Activated T-cell treated with anti-CD3 and anti-CD28 coated beads, Interleukin-2, amount 50 U/mL, for 24 hours (primary cell): ENCODE data around the gene IL17C.

Experiments used
- DNase-seq: peaks from one replicate; pipeline ENCODE4 v3.0.0-alpha.2; 2020
- H3K27ac Mint-ChIP-seq: 2 replicates; pipeline ENCODE4 v1.8.0; 2020; ENCODE audit warnings: mild to moderate bottlenecking, mixed read lengths
- H3K27me3 Mint-ChIP-seq: 2 replicates; pipeline ENCODE4 v1.8.0; 2020; ENCODE audit warnings: mixed read lengths
- H3K36me3 Mint-ChIP-seq: 2 replicates; pipeline ENCODE4 v1.8.0; 2020; ENCODE audit warnings: low read depth, mixed read lengths
- H3K4me1 Mint-ChIP-seq: 2 replicates; pipeline ENCODE4 v1.8.0; 2020; ENCODE audit warnings: low read depth, mixed read lengths
- H3K4me3 Mint-ChIP-seq: 2 replicates; pipeline ENCODE4 v1.8.0; 2020; ENCODE audit warnings: mild to moderate bottlenecking, moderate library complexity, mixed read lengths
- H3K9me3 Mint-ChIP-seq: 2 replicates; pipeline ENCODE4 v1.8.0; 2020; ENCODE audit warnings: mixed read lengths

The IL17C gene

GRCh38 chr16:88617268-88618031 lies 20.9 kb upstream of the IL17C start:
- no peaks in the 10 kb centered on the region for H3K27me3 Mint-ChIP-seq
- H3K4me3 Mint-ChIP-seq: no peak overlapping the region
- peaks cover 41% of the 10 kb centered on the region for H3K4me1 Mint-ChIP-seq
- no peak for DNase-seq
- no peaks in the 10 kb centered on the region for H3K9me3 Mint-ChIP-seq
- peak overlapping the region; percentile 58 for H3K27ac Mint-ChIP-seq
- peaks cover 90% of the 10 kb centered on the region for H3K36me3 Mint-ChIP-seq

- Mint-ChIP-seq H3K27ac (peak overlapping the region; percentile 69), H3K9me3 (no peaks in the 10 kb centered on the region), H3K36me3 (peaks cover 91% of the 10 kb centered on the region), H3K4me1 (peaks cover 41% of the 10 kb centered on the region), H3K4me3 (no peak overlapping the region), H3K27me3 (no peaks in the 10 kb centered on the region)
- no peak for DNase-seq
Observed at GRCh38 chr16:88618182-88618955, 20.0 kb upstream of the IL17C start.

- DNase-seq: no peak
- H3K27ac Mint-ChIP-seq: peak overlapping the region; percentile 69
- no peak overlapping the region for H3K4me3 Mint-ChIP-seq
- peaks cover 40% of the 10 kb centered on the region for H3K4me1 Mint-ChIP-seq
- H3K36me3 Mint-ChIP-seq: peaks cover 91% of the 10 kb centered on the region
- no peaks in the 10 kb centered on the region for H3K27me3 Mint-ChIP-seq
- no peaks in the 10 kb centered on the region for H3K9me3 Mint-ChIP-seq
Observed at GRCh38 chr16:88618956-88619667, 19.3 kb upstream of the IL17C start.

- H3K27ac Mint-ChIP-seq: peak overlapping the region; percentile 84
- peak; percentile 54 for DNase-seq
- H3K27me3 Mint-ChIP-seq: no peaks in the 10 kb centered on the region
- peaks cover 42% of the 10 kb centered on the region for H3K4me1 Mint-ChIP-seq
- H3K4me3 Mint-ChIP-seq: peak overlapping the region; percentile 10
- H3K9me3 Mint-ChIP-seq: no peaks in the 10 kb centered on the region
- H3K36me3 Mint-ChIP-seq: peaks cover 94% of the 10 kb centered on the region
Observed at GRCh38 chr16:88619859-88620815, 18.2 kb upstream of the IL17C start.

- no peak overlapping the region for H3K27ac Mint-ChIP-seq
- no peaks in the 10 kb centered on the region for H3K27me3 Mint-ChIP-seq
- no peak for DNase-seq
- H3K4me1 Mint-ChIP-seq: peaks cover 43% of the 10 kb centered on the region
- peaks cover 95% of the 10 kb centered on the region for H3K36me3 Mint-ChIP-seq
- H3K9me3 Mint-ChIP-seq: no peaks in the 10 kb centered on the region
- no peak overlapping the region for H3K4me3 Mint-ChIP-seq
Observed at GRCh38 chr16:88622125-88622524, 16.2 kb upstream of the IL17C start.

GRCh38 chr16:88622866-88623265 lies 15.5 kb upstream of the IL17C start:
- no peak for DNase-seq
- Mint-ChIP-seq H3K9me3 (no peaks in the 10 kb centered on the region), H3K27me3 (no peaks in the 10 kb centered on the region), H3K36me3 (peaks cover 95% of the 10 kb centered on the region), H3K4me1 (peaks cover 39% of the 10 kb centered on the region), H3K4me3 (no peak overlapping the region), H3K27ac (no peak overlapping the region)

GRCh38 chr16:88623858-88624257 lies 14.5 kb upstream of the IL17C start:
- Mint-ChIP-seq H3K36me3 (peaks cover 95% of the 10 kb centered on the region), H3K9me3 (no peaks in the 10 kb centered on the region), H3K4me1 (peaks cover 30% of the 10 kb centered on the region), H3K4me3 (no peak overlapping the region), H3K27me3 (no peaks in the 10 kb centered on the region), H3K27ac (peak overlapping the region; percentile 37)
- DNase-seq: no peak

GRCh38 chr16:88624481-88624880 lies 13.9 kb upstream of the IL17C start:
- H3K4me3 Mint-ChIP-seq: no peak overlapping the region
- peak overlapping the region; percentile 37 for H3K27ac Mint-ChIP-seq
- no peaks in the 10 kb centered on the region for H3K9me3 Mint-ChIP-seq
- H3K36me3 Mint-ChIP-seq: peaks cover 95% of the 10 kb centered on the region
- peaks cover 24% of the 10 kb centered on the region for H3K4me1 Mint-ChIP-seq
- no peak for DNase-seq
- H3K27me3 Mint-ChIP-seq: no peaks in the 10 kb centered on the region

- no peak for DNase-seq
- H3K36me3 Mint-ChIP-seq: peaks cover 94% of the 10 kb centered on the region
- no peaks in the 10 kb centered on the region for H3K27me3 Mint-ChIP-seq
- no peak overlapping the region for H3K27ac Mint-ChIP-seq
- H3K9me3 Mint-ChIP-seq: no peaks in the 10 kb centered on the region
- no peak overlapping the region for H3K4me3 Mint-ChIP-seq
- peaks cover 18% of the 10 kb centered on the region for H3K4me1 Mint-ChIP-seq
Observed at GRCh38 chr16:88624977-88625576, 13.3 kb upstream of the IL17C start.

- Mint-ChIP-seq H3K27ac (no peak overlapping the region), H3K27me3 (no peaks in the 10 kb centered on the region), H3K4me1 (peaks cover 13% of the 10 kb centered on the region), H3K4me3 (no peak overlapping the region), H3K36me3 (peaks cover 96% of the 10 kb centered on the region), H3K9me3 (no peaks in the 10 kb centered on the region)
- DNase-seq: no peak
Observed at GRCh38 chr16:88626646-88627045, 11.7 kb upstream of the IL17C start.

GRCh38 chr16:88627531-88628411 lies 10.6 kb upstream of the IL17C start:
- Mint-ChIP-seq H3K27me3 (no peaks in the 10 kb centered on the region), H3K4me3 (no peak overlapping the region), H3K27ac (no peak overlapping the region), H3K9me3 (no peaks in the 10 kb centered on the region), H3K36me3 (peaks cover 92% of the 10 kb centered on the region), H3K4me1 (peaks cover 16% of the 10 kb centered on the region)
- no peak for DNase-seq

GRCh38 chr16:88628512-88628974 lies 9.8 kb upstream of the IL17C start:
- Mint-ChIP-seq H3K27ac (no peak overlapping the region), H3K27me3 (no peaks in the 10 kb centered on the region), H3K36me3 (peaks cover 91% of the 10 kb centered on the region), H3K4me1 (peaks cover 19% of the 10 kb centered on the region), H3K4me3 (no peak overlapping the region), H3K9me3 (no peaks in the 10 kb centered on the region)
- no peak for DNase-seq

GRCh38 chr16:88629835-88630234 lies 8.5 kb upstream of the IL17C start:
- H3K4me3 Mint-ChIP-seq: no peak overlapping the region
- H3K9me3 Mint-ChIP-seq: no peaks in the 10 kb centered on the region
- DNase-seq: no peak
- no peak overlapping the region for H3K27ac Mint-ChIP-seq
- no peaks in the 10 kb centered on the region for H3K27me3 Mint-ChIP-seq
- H3K4me1 Mint-ChIP-seq: peaks cover 27% of the 10 kb centered on the region
- H3K36me3 Mint-ChIP-seq: peaks cover 79% of the 10 kb centered on the region
